H9 (cell line): ENCODE results near the gene C7. TPM values are rescaled to one million over a fixed set of nuclear protein-coding genes. Genes with fewer than 3 reads are reported as not detected.

ENCODE experiments used
- DNase-seq: peaks from one replicate; pipeline ENCODE4 v3.0.0-alpha.2; 2017
- H2AFZ ChIP-seq: one replicate; pipeline ENCODE4 v1.6.1; 2013; ENCODE audit warnings: mild to moderate bottlenecking, low read length, control low read depth, moderate library complexity
- H2AK5ac ChIP-seq: 2 replicates; pipeline ENCODE4 v1.6.1; 2013; ENCODE audit warnings: low read length, control low read depth, mixed read lengths; ENCODE audit not compliant: insufficient read length
- H2BK120ac ChIP-seq: one replicate; pipeline ENCODE4 v1.6.1; 2013; ENCODE audit warnings: low read depth, mild to moderate bottlenecking, low read length, control low read depth, inconsistent platforms; ENCODE audit not compliant: poor library complexity, severe bottlenecking
- H2BK12ac ChIP-seq: 2 replicates; pipeline ENCODE4 v1.6.1; 2013; ENCODE audit warnings: low read length, control low read depth, mixed read lengths, low read depth; ENCODE audit not compliant: insufficient read length
- H2BK15ac ChIP-seq: 2 replicates; pipeline ENCODE4 v1.6.1; 2013; ENCODE audit warnings: low read depth, low read length, control low read depth
- H2BK20ac ChIP-seq: one replicate; pipeline ENCODE4 v1.6.1; 2013; ENCODE audit warnings: low read depth, mild to moderate bottlenecking, low read length, control low read depth, inconsistent platforms; ENCODE audit not compliant: poor library complexity, severe bottlenecking
- H2BK5ac ChIP-seq: 2 replicates; pipeline ENCODE4 v1.6.1; 2013; ENCODE audit warnings: low read length, control low read depth, mixed read lengths; ENCODE audit not compliant: insufficient read length
- H3K14ac ChIP-seq: 2 replicates; pipeline ENCODE4 v1.6.1; 2013; ENCODE audit warnings: low read length, control low read depth; ENCODE audit not compliant: insufficient read depth
- H3K18ac ChIP-seq: 2 replicates; pipeline ENCODE4 v1.6.1; 2013; ENCODE audit warnings: low read depth, mild to moderate bottlenecking, mixed read lengths, low read length, control low read depth; ENCODE audit not compliant: insufficient read length
- H3K23ac ChIP-seq: 2 replicates; pipeline ENCODE4 v1.6.1; 2013; ENCODE audit warnings: low read length, control low read depth, mixed read lengths, low read depth; ENCODE audit not compliant: insufficient read length
- H3K23me2 ChIP-seq: 2 replicates; pipeline ENCODE4 v1.6.1; 2013; ENCODE audit warnings: low read depth, mild to moderate bottlenecking, mixed read lengths, low read length, control low read depth; ENCODE audit not compliant: insufficient read length, poor library complexity, severe bottlenecking
- H3K27ac ChIP-seq: 2 replicates; pipeline ENCODE4 v1.5.1; 2013; ENCODE audit warnings: low read length, control low read depth, mixed read lengths, low read depth; ENCODE audit not compliant: insufficient read length
- H3K27me3 ChIP-seq: 2 replicates; pipeline ENCODE4 v1.6.1; 2013; ENCODE audit warnings: low read length, control low read depth, inconsistent platforms; ENCODE audit not compliant: insufficient read depth
- H3K4ac ChIP-seq: 2 replicates; pipeline ENCODE4 v1.6.1; 2013; ENCODE audit warnings: low read depth, mild to moderate bottlenecking, control low read depth, inconsistent platforms, low read length, moderate library complexity
- H3K4me1 ChIP-seq: 2 replicates; pipeline ENCODE4 v1.6.1; 2013; ENCODE audit warnings: low read length, control low read depth, inconsistent platforms; ENCODE audit not compliant: insufficient read depth
- H3K4me2 ChIP-seq: 2 replicates; pipeline ENCODE4 v1.6.1; 2013; ENCODE audit warnings: low read length, control low read depth, mixed read lengths; ENCODE audit not compliant: insufficient read length, insufficient read depth
- H3K56ac ChIP-seq: 2 replicates; pipeline ENCODE4 v1.6.1; 2013; ENCODE audit warnings: low read depth, mild to moderate bottlenecking, mixed read lengths, low read length, control low read depth; ENCODE audit not compliant: insufficient read length
- H3K79me1 ChIP-seq: 2 replicates; pipeline ENCODE4 v1.6.1; 2013; ENCODE audit warnings: low read depth, mild to moderate bottlenecking, moderate library complexity, low read length, control low read depth, inconsistent platforms; ENCODE audit not compliant: insufficient read depth, poor library complexity, severe bottlenecking
- H3K79me2 ChIP-seq: 2 replicates; pipeline ENCODE4 v1.6.1; 2013; ENCODE audit warnings: low read length, control low read depth, inconsistent platforms; ENCODE audit not compliant: insufficient read depth
- H3K9ac ChIP-seq: 2 replicates; pipeline ENCODE4 v1.6.1; 2013; ENCODE audit warnings: low read length, control low read depth, mixed read lengths; ENCODE audit not compliant: insufficient read length; ENCODE audit errors: extremely low read depth
- H3K9me3 ChIP-seq: one replicate; pipeline ENCODE4 v1.6.1; 2013; ENCODE audit warnings: low read depth, low read length, inconsistent platforms; ENCODE audit not compliant: control insufficient read depth
- H3T11ph ChIP-seq: one replicate; pipeline ENCODE4 v1.6.1; 2013; ENCODE audit warnings: mild to moderate bottlenecking, low read length, control low read depth, inconsistent platforms
- H4K20me1 ChIP-seq: one replicate; pipeline ENCODE4 v1.6.1; 2013; ENCODE audit not compliant: control insufficient read depth, insufficient read length, insufficient read depth
- H4K5ac ChIP-seq: 2 replicates; pipeline ENCODE4 v1.6.1; 2013; ENCODE audit warnings: low read depth, mild to moderate bottlenecking, mixed read lengths, low read length, control low read depth; ENCODE audit not compliant: insufficient read length
- H4K8ac ChIP-seq: replicated peaks from 2 replicates; pipeline ENCODE4 v1.6.1; 2013; ENCODE audit warnings: low read length, control low read depth, mixed read lengths, low read depth; ENCODE audit not compliant: insufficient read length
- H4K91ac ChIP-seq: 2 replicates; pipeline ENCODE4 v1.6.1; 2013; ENCODE audit warnings: low read depth, mild to moderate bottlenecking, moderate library complexity, mixed read lengths, low read length, control low read depth; ENCODE audit not compliant: insufficient read length
- H3K27ac Mint-ChIP-seq, 3 experiments: 2 replicates in 2 of 3; 3 replicates in 1 of 3; pipeline ENCODE4 v1.8.0; 2020 to 2021; ENCODE audit warnings: mixed read lengths in 3 of 3, mild to moderate bottlenecking in 1 of 3, moderate library complexity in 1 of 3
- H3K27me3 Mint-ChIP-seq: 2 replicates; pipeline ENCODE4 v1.8.0; 2021; ENCODE audit warnings: low read depth, mild to moderate bottlenecking, moderate library complexity, mixed read lengths
- H3K36me3 Mint-ChIP-seq, 3 experiments: 2 replicates in 2 of 3; 3 replicates in 1 of 3; pipeline ENCODE4 v1.8.0; 2020 to 2021; ENCODE audit warnings: low read depth in 3 of 3, mixed read lengths in 3 of 3; ENCODE audit not compliant: insufficient read depth in 1 of 3
- H3K4me1 Mint-ChIP-seq, 2 experiments: 2 replicates each; pipeline ENCODE4 v1.8.0; 2020; ENCODE audit warnings: mixed read lengths in 2 of 2
- H3K4me3 Mint-ChIP-seq, 2 experiments: 2 replicates in 1 of 2; 3 replicates in 1 of 2; pipeline ENCODE4 v1.8.0; 2020 to 2021; ENCODE audit warnings: mild to moderate bottlenecking in 2 of 2, mixed read lengths in 2 of 2, moderate library complexity in 1 of 2
- H3K9me3 Mint-ChIP-seq, 2 experiments: 2 replicates in 1 of 2; 3 replicates in 1 of 2; pipeline ENCODE4 v1.8.0; 2020; ENCODE audit warnings: mild to moderate bottlenecking in 2 of 2, mixed read lengths in 2 of 2, moderate library complexity in 1 of 2
- WGBS: extraction: QIAGEN DNeasy Blood & Tissue Kit; methylation state at CpG from one replicate; pipeline ENCODE4 v1.1.7; 2013; ENCODE audit warnings: missing lambda C conversion rate, low lambda C conversion rate, mixed read lengths; ENCODE audit not compliant: insufficient read length; ENCODE audit errors: extremely low coverage; 5-methylcytosine and 5-hydroxymethylcytosine counted together
- long read RNA-seq: library from polyadenylated mRNA; unstranded; transcript quantifications from one replicate; pipeline ENCODE4 v2.0.0, GENCODE V29; 2020
- total RNA-seq: library from RNA; stranded (reverse); gene quantifications from 2 replicates; pipeline ENCODE4 v1.2.1, GENCODE V29; 2021
- TF ChIP-seq, protein P1 (sequence below): fragments of 200-600 bp; sonication (generic); conservative IDR thresholded peaks from 3 replicates; pipeline ENCODE4 v1.8.0; 2021; ENCODE audit warnings: antibody characterized with exemption, mild to moderate bottlenecking

Gene C7
- total RNA-seq: 0.52 and 0.70 TPM in 2 replicates
- long read RNA-seq: 0 reads

DNA sequence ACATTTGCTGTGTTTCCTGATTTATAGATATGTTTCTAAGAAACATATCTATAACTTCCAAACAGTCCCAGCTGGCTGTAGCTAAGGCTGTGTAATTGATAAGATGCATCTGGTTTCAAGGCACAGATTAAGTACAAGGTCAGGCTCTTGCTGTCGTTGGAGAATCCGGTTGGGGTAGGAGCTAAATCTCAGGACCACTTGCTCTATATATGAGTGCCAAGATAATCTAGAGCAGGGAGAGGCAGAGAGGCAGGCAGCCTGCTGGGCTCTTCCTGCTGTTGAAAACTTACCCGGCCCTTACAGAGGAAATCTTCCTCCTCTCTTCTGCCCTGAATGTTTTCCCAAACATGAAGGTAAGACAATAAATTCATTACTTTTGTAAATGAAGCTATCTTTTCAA, at the start of gene C7:
C7 (plus strand) TSS at position 234 of the 400 bp plus-strand sequence; CDS start at position 348, 114 bp downstream.
- H3K4me3 Mint-ChIP-seq: no peak within 1 kb of the TSS

More for the DNA sequence above, at the start of gene C7:
- H2BK5ac ChIP-seq: no peak within 1 kb of the TSS
- H4K20me1 ChIP-seq: no peaks in the 10 kb centered on the region
- no peaks in the 10 kb centered on the region for H3K79me1 ChIP-seq
- H3K23me2 ChIP-seq: no peaks in the 10 kb centered on the region
- peaks cover 7 to 12% of the 10 kb centered on the region in 2 experiments for H3K4me1 Mint-ChIP-seq
- H3K4me1 ChIP-seq: no peaks in the 10 kb centered on the region
- H2AK5ac ChIP-seq: no peak within 1 kb of the TSS
- no peak within 1 kb of the TSS for H4K5ac ChIP-seq
- H3K18ac ChIP-seq: no peak within 1 kb of the TSS
- WGBS: no CpG with 5 or more reads among the region's 3 CpGs
- H3K9me3 Mint-ChIP-seq: no peaks in the 10 kb centered on the region; a peak in 1 of 5 replicates
- no peaks in the 10 kb centered on the region for H3K9me3 ChIP-seq
- no peak within 1 kb of the TSS for H4K8ac ChIP-seq
- H3K36me3 Mint-ChIP-seq: no peaks in the 10 kb centered on the region
- H3K56ac ChIP-seq: no peak within 1 kb of the TSS
- H3K9ac ChIP-seq: no peak within 1 kb of the TSS
- H3K4me2 ChIP-seq: no peak within 1 kb of the TSS
- peaks cover 3% of the 10 kb centered on the region; the same call in 1 of the 2 replicates for H3K27me3 Mint-ChIP-seq
- H3K79me2 ChIP-seq: no peaks in the 10 kb centered on the region
- H3K27me3 ChIP-seq: no peaks in the 10 kb centered on the region
- H2BK120ac ChIP-seq: no peak within 1 kb of the TSS
- no peak within 1 kb of the TSS for H2BK20ac ChIP-seq
- no peak within 1 kb of the TSS for H3K4ac ChIP-seq
- no peak within 1 kb of the TSS for H3T11ph ChIP-seq
- H4K91ac ChIP-seq: no peak within 1 kb of the TSS
- H3K23ac ChIP-seq: no peak within 1 kb of the TSS
- no peak for DNase-seq
- no peak within 1 kb of the TSS for H3K27ac ChIP-seq
- H3K14ac ChIP-seq: no peak within 1 kb of the TSS
- TF ChIP-seq, protein P1, sequence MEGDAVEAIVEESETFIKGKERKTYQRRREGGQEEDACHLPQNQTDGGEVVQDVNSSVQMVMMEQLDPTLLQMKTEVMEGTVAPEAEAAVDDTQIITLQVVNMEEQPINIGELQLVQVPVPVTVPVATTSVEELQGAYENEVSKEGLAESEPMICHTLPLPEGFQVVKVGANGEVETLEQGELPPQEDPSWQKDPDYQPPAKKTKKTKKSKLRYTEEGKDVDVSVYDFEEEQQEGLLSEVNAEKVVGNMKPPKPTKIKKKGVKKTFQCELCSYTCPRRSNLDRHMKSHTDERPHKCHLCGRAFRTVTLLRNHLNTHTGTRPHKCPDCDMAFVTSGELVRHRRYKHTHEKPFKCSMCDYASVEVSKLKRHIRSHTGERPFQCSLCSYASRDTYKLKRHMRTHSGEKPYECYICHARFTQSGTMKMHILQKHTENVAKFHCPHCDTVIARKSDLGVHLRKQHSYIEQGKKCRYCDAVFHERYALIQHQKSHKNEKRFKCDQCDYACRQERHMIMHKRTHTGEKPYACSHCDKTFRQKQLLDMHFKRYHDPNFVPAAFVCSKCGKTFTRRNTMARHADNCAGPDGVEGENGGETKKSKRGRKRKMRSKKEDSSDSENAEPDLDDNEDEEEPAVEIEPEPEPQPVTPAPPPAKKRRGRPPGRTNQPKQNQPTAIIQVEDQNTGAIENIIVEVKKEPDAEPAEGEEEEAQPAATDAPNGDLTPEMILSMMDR: no peak
- H2BK15ac ChIP-seq: no peak within 1 kb of the TSS
- H3K27ac Mint-ChIP-seq: no peak within 1 kb of the TSS
- no peak within 1 kb of the TSS for H2AFZ ChIP-seq
- no peak within 1 kb of the TSS for H2BK12ac ChIP-seq
